ENCODE results near the gene DRICH1.

- no peak for TF ChIP-seq CTCF (IDR thresholded peaks at IDR 0.05)
- no peak for TF ChIP-seq POLR2A (IDR thresholded peaks at IDR 0.05)
Measured at GRCh38 chr22:23613193-23613972, 18.7 kb downstream of the DRICH1 start.

All from heart left ventricle (tissue), 13 donors.